DMS153 treated with DMSO at 0.1 percent for 48 hours (cell line): Measurements from ENCODE around the gene MEF2C.

Experiments
- DNase-seq: peaks from one replicate; lab custom pipeline; 2025; ENCODE audit not compliant: unreplicated experiment; lab: John Stamatoyannopoulos, UW

The MEF2C gene

GRCh38 chr5:88761939-88762338 is 121.0 kb downstream of the MEF2C start:
- no peak for DNase-seq

GRCh38 chr5:88761269-88761850 is 121.6 kb downstream of the MEF2C start:
- DNase-seq = no peak

GRCh38 chr5:88760527-88760926 is 122.5 kb downstream of the MEF2C start:
- no peak for DNase-seq

GRCh38 chr5:88758591-88758990 is 124.4 kb downstream of the MEF2C start:
- no peak for DNase-seq

- DNase-seq = no peak
Measured at GRCh38 chr5:88758184-88758583, 124.8 kb downstream of the MEF2C start.

GRCh38 chr5:88756953-88757352 is 126.0 kb downstream of the MEF2C start:
- DNase-seq = no peak

GRCh38 chr5:88748666-88749065 is 134.3 kb downstream of the MEF2C start:
- DNase-seq = no peak

- DNase-seq = no peak
Measured at GRCh38 chr5:88746438-88746882, 136.5 kb downstream of the MEF2C start.

- DNase-seq = no peak
Measured at GRCh38 chr5:88745093-88745696, 137.8 kb downstream of the MEF2C start.

- no peak for DNase-seq
Measured at GRCh38 chr5:88743231-88743834, 139.7 kb downstream of the MEF2C start.

- DNase-seq = no peak
Measured at GRCh38 chr5:88741964-88742363, 141.0 kb downstream of the MEF2C start.

GRCh38 chr5:88740604-88741185 is 142.3 kb downstream of the MEF2C start:
- DNase-seq = no peak

GRCh38 chr5:88736494-88736893 is 146.5 kb downstream of the MEF2C start:
- no peak for DNase-seq

GRCh38 chr5:88734983-88735382 is 148.0 kb downstream of the MEF2C start:
- no peak for DNase-seq

GRCh38 chr5:88734191-88734640 is 148.8 kb downstream of the MEF2C start:
- DNase-seq = no peak

GRCh38 chr5:88732862-88733261 is 150.1 kb downstream of the MEF2C start:
- DNase-seq = no peak

- DNase-seq = no peak
Measured at GRCh38 chr5:88732181-88732633, 150.8 kb downstream of the MEF2C start.

- DNase-seq = no peak
Measured at GRCh38 chr5:88729829-88730182, 153.2 kb downstream of the MEF2C start.

GRCh38 chr5:88729084-88729828 is 153.7 kb downstream of the MEF2C start:
- peak; percentile 48 for DNase-seq

GRCh38 chr5:88727705-88728313 is 155.2 kb downstream of the MEF2C start:
- peak; percentile 3 for DNase-seq

- DNase-seq = no peak
Measured at GRCh38 chr5:88725454-88725853, 157.5 kb downstream of the MEF2C start.
